Stimulated activated CD8-positive, alpha-beta memory T cell treated with anti-CD3 and anti-CD28 coated beads, Interleukin-4, amount 100 ng/mL, for 48 hours (primary cell): ENCODE data around the gene SMCP.

Experiments
- DNase-seq: peaks from one replicate; pipeline ENCODE4 v3.0.0-alpha.2; 2020

Gene SMCP

GRCh38 chr1:152886758-152887409 lies 8.8 kb downstream of the SMCP start:
- no peak for DNase-seq

- DNase-seq = no peak
Observed at GRCh38 chr1:152888126-152888525, 10.0 kb downstream of the SMCP start.

GRCh38 chr1:152899027-152899426 lies 20.9 kb downstream of the SMCP start:
- no peak for DNase-seq

- no peak for DNase-seq
Observed at GRCh38 chr1:152899883-152900282, 21.8 kb downstream of the SMCP start.

- no peak for DNase-seq
Observed at GRCh38 chr1:152901631-152902030, 23.5 kb downstream of the SMCP start.

- no peak for DNase-seq
Observed at GRCh38 chr1:152902636-152903035, 24.5 kb downstream of the SMCP start.

GRCh38 chr1:152904688-152905440 lies 26.7 kb downstream of the SMCP start:
- no peak for DNase-seq

GRCh38 chr1:152906023-152906565 lies 28.0 kb downstream of the SMCP start:
- no peak for DNase-seq

DNA sequence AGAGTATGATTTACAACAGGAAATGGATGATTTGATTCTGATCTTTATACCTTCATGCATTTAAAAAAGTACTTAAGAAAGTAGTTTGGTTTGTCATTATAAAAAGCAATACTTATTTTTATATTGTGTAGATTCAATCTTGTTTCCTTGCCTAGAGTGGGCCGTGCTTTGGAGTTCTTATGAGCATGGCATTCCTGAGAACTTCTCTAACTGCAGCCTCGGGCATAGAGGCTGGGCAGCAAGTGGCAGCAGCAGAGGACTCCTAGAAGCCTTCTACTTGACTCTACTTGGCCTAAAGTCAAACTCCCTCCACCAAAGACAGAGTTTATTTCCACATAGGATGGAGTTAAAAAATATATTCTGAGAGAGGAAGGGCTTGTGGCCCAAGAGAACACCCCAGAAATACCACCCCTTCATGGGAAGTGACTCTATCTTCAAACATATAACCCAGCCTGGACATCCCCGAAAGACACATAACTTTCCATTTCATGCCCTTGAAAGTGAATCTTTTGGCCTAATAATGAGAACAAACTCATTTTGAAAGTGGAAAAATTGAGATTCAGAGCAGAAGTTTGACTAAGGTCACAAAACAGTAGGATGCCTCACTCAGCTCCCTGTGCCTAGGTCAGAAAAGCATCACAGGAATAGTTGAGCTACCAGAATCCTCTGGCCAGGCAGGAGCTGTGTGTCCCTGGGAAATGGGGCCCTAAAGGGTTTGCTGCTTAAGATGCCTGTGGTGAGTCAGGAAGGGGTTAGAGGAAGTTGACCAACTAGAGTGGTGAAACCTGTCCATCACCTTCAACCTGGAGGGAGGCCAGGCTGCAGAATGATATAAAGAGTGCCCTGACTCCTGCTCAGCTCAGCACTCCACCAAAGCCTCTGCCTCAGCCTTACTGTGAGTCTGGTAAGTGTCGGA lies 29.8 kb downstream of the SMCP start, which contains the start of gene IVL:
Gene IVL, plus strand, starts transcription at position 861 of the 916 bp plus-strand sequence. CDS start 1,252 bp downstream, outside the sequence.
- no peak for DNase-seq

DNA sequence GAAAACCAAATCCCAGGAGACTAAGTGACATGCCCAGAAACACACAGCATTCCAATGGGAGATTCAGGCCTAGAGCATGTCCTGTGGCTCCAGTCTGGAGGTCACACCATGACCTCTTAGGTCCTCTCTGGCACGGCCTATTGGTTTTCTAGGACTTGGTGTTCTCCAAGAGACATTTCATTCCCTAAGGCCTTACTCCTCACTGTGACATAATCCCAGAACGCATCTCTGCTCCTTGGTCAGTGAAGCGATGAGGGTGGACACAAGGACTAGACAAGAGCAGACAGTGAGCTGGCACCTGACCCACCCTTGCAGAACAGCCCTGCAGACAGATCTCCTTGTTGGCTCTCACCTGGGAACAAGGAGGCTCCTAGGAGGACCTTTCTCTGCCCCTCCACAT lies 31.1 kb downstream of the SMCP start:
- DNase-seq = no peak

DNA sequence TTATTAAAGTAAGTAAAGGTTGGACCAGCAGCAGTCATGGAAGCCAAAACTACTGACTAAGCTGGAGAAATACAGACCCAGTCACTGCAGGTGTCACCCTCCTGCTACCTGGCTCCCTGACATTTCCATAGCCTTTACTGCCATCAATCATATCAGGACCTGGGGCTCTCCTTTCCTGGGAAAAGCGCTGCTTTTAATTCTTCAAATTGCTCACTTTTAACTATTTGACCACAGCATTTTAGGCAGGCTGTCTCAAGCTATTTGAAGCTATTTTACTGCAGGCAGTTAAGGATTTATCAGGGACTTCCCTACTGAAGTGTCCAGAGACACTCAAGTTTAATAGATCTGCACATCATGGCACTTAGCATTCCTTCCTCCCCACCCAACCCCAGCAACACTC lies 34.3 kb downstream of the SMCP start:
- DNase-seq = no peak

- DNase-seq = no peak
Observed at GRCh38 chr1:152912900-152913299, 34.8 kb downstream of the SMCP start.

DNA sequence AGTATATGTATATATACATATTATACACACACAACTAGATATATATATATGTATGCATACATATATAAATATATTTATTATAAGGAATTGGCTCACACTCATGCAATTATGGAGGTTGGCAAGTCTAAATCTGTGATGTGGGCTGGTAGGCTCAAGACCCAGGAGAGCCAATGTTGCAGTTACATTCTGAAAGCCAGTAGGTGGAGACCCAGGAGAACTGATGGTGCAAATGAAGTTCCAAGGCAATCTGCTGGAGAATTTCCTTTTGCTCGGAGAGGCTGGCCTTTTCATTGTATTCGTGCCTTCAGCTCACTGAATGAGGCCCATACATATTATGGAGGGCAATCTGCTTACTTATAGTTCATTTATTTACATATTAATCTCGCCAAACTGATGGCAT lies 39.7 kb downstream of the SMCP start:
- DNase-seq = no peak

GRCh38 chr1:152919071-152919470 lies 40.9 kb downstream of the SMCP start:
- no peak for DNase-seq

GRCh38 chr1:152924191-152924590 lies 46.1 kb downstream of the SMCP start:
- no peak for DNase-seq

GRCh38 chr1:152926091-152926490 lies 48.0 kb downstream of the SMCP start:
- no peak for DNase-seq

DNA sequence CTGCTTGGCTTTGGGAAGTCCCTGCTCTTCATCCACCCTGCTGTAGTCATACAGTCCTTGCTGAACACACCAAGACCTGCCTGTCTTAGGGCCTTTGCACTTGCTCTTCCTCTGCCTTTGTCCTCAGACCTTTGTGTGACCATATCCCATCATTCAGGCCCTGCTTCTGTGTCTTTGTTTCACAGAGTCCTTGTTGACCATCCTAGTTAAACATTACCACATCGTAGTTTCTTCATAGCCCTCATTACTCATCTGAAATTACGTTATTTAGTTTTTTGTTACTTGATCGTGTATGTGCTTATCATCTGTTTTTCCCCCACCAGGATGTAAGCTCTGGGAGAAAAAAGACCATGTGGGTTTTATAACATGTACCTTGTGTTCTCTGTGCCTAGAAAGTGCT lies 50.5 kb downstream of the SMCP start:
- DNase-seq = no peak

- no peak for DNase-seq
Observed at GRCh38 chr1:152932170-152932811, 54.2 kb downstream of the SMCP start.

DNA sequence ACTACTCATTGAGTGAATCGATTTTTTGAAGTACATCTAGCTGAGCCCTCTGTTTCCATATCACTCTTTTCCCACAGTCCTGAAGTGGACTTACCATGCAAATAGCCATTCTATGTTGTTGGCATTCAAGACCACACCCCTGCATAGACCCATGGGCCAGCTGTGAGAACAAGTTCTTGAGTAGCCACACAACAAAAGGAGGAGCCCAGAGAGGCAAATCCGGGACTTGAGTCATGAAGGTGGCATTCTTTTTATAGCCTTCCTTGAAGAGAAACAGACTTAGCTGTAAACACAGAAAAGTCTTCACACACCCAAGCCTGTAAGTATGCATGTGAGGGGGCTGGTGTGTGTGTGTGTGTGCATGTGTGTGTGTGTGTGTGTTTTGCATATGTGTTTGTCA lies 55.1 kb downstream of the SMCP start:
- DNase-seq = no peak
